IPS DF 4.7 (cell line): Measurements from ENCODE around the gene KCNMA1.
"Not testable (repeated sequence)": the region's sequence is repeated elsewhere in the genome, so short reads cannot be mapped to it uniquely, and the experiment has no call there.

ENCODE experiments used
- DNase-seq: peaks from one replicate; pipeline ENCODE4 v3.0.0-alpha.2; 2013; ENCODE audit warnings: low spot score; ENCODE audit errors: extremely low read depth

The KCNMA1 gene

GRCh38 chr10:77398986-77399755 is 238.4 kb downstream of the KCNMA1 start:
- DNase-seq = no peak

- DNase-seq = no peak
These were observed 239.1 kb downstream of the KCNMA1 start for GRCh38 chr10:77398558-77398957.

- DNase-seq = no peak
These were observed 240.5 kb downstream of the KCNMA1 start for GRCh38 chr10:77397103-77397502.

GRCh38 chr10:77396290-77396689 is 241.3 kb downstream of the KCNMA1 start:
- DNase-seq = no peak

GRCh38 chr10:77393821-77394501 is 243.6 kb downstream of the KCNMA1 start:
- no peak for DNase-seq

GRCh38 chr10:77393411-77393810 is 244.2 kb downstream of the KCNMA1 start:
- no peak for DNase-seq

GRCh38 chr10:77392851-77393250 is 244.8 kb downstream of the KCNMA1 start:
- no peak for DNase-seq

- DNase-seq = no peak
These were observed 245.3 kb downstream of the KCNMA1 start for GRCh38 chr10:77392236-77392721.

GRCh38 chr10:77391605-77392235 is 245.9 kb downstream of the KCNMA1 start:
- DNase-seq = peak; percentile 76

GRCh38 chr10:77390481-77390891 is 247.1 kb downstream of the KCNMA1 start:
- no peak for DNase-seq

GRCh38 chr10:77388571-77389100 is 249.0 kb downstream of the KCNMA1 start:
- DNase-seq = no peak

GRCh38 chr10:77387701-77388100 is 249.9 kb downstream of the KCNMA1 start:
- not testable (repeated sequence) for DNase-seq

GRCh38 chr10:77387247-77387646 is 250.4 kb downstream of the KCNMA1 start:
- DNase-seq = no peak

- no peak for DNase-seq
These were observed 250.8 kb downstream of the KCNMA1 start for GRCh38 chr10:77386838-77387237.

- DNase-seq = no peak
These were observed 251.2 kb downstream of the KCNMA1 start for GRCh38 chr10:77386365-77386764.

- no peak for DNase-seq
These were observed 252.3 kb downstream of the KCNMA1 start for GRCh38 chr10:77385315-77385714.

- no peak for DNase-seq
These were observed 253.6 kb downstream of the KCNMA1 start for GRCh38 chr10:77383861-77384553.

- no peak for DNase-seq
These were observed 255.9 kb downstream of the KCNMA1 start for GRCh38 chr10:77381750-77382149.

GRCh38 chr10:77380723-77381122 is 256.9 kb downstream of the KCNMA1 start:
- no peak for DNase-seq

- DNase-seq = no peak
These were observed 257.4 kb downstream of the KCNMA1 start for GRCh38 chr10:77380191-77380590.
